HUES64 (cell line): ENCODE data around the gene KRTAP10-11.
"Not testable (repeated sequence)": the region's sequence is repeated elsewhere in the genome, so short reads cannot be mapped to it uniquely, and the experiment has no call there.

ENCODE experiments used
- H3K27ac ChIP-seq: 2 replicates; pipeline ENCODE4 v1.7.0; 2013; ENCODE audit warnings: low read depth, low read length, inconsistent platforms
- H3K27me3 ChIP-seq: 2 replicates; pipeline ENCODE4 v1.6.1; 2013; ENCODE audit warnings: mild to moderate bottlenecking, low read length; ENCODE audit not compliant: insufficient read depth
- H3K36me3 ChIP-seq: 2 replicates; pipeline ENCODE4 v1.6.1; 2013; ENCODE audit warnings: mild to moderate bottlenecking, low read length; ENCODE audit not compliant: insufficient read depth
- H3K4me1 ChIP-seq: 2 replicates; pipeline ENCODE4 v1.6.1; 2013; ENCODE audit warnings: mild to moderate bottlenecking, low read length, moderate library complexity; ENCODE audit not compliant: insufficient read depth
- H3K4me3 ChIP-seq: 2 replicates; pipeline ENCODE4 v1.5.1; 2013; ENCODE audit warnings: mild to moderate bottlenecking, low read length, moderate library complexity
- H3K9ac ChIP-seq: 2 replicates; pipeline ENCODE4 v1.6.1; 2013; ENCODE audit warnings: mild to moderate bottlenecking, low read depth, low read length
- H3K9me3 ChIP-seq: 2 replicates; pipeline ENCODE4 v1.6.1; 2013; ENCODE audit warnings: low read depth, low read length; ENCODE audit not compliant: insufficient read depth
- WGBS: fragments of 150-250, 120-280 bp; methylation state at CpG from one replicate; pipeline ENCODE4 v1.1.7; 2013; ENCODE audit warnings: missing lambda C conversion rate; 5-methylcytosine and 5-hydroxymethylcytosine counted together

The KRTAP10-11 gene

GRCh38 chr21:44616591-44616926 lies 29.7 kb upstream of the KRTAP10-11 start:
- no peaks in the 10 kb centered on the region for H3K27me3 ChIP-seq
- H3K4me3 ChIP-seq = no peak overlapping the region
- H3K9ac ChIP-seq = no peak overlapping the region
- no peaks in the 10 kb centered on the region for H3K36me3 ChIP-seq
- peaks cover 30% of the 10 kb centered on the region for H3K9me3 ChIP-seq
- H3K27ac ChIP-seq = no peak overlapping the region
- 88% methylated on average over 16 of the region's 16 CpGs for WGBS
- no peaks in the 10 kb centered on the region for H3K4me1 ChIP-seq

GRCh38 chr21:44617071-44617501 lies 29.1 kb upstream of the KRTAP10-11 start:
- H3K36me3 ChIP-seq = no peaks in the 10 kb centered on the region
- H3K4me1 ChIP-seq = no peaks in the 10 kb centered on the region
- no peaks in the 10 kb centered on the region for H3K27me3 ChIP-seq
- H3K9ac ChIP-seq = no peak overlapping the region
- H3K9me3 ChIP-seq = peaks cover 27% of the 10 kb centered on the region; the same call in 1 of the 2 replicates
- no peak overlapping the region for H3K4me3 ChIP-seq
- 72% methylated on average over 8 of the region's 8 CpGs for WGBS
- no peak overlapping the region for H3K27ac ChIP-seq

GRCh38 chr21:44618504-44618903 lies 27.7 kb upstream of the KRTAP10-11 start:
- Histone ChIP-seq H3K27me3 (no peaks in the 10 kb centered on the region), H3K4me3 (no peak overlapping the region)

GRCh38 chr21:44618909-44619308 lies 27.3 kb upstream of the KRTAP10-11 start:
- 97% methylated on average over 3 of the region's 3 CpGs for WGBS
- Histone ChIP-seq H3K9ac (no peak overlapping the region), H3K4me1 (no peaks in the 10 kb centered on the region), H3K4me3 (no peak overlapping the region), H3K9me3 (peaks cover 44% of the 10 kb centered on the region), H3K27ac (no peak overlapping the region), H3K36me3 (no peaks in the 10 kb centered on the region), H3K27me3 (no peaks in the 10 kb centered on the region)

More at GRCh38 chr21:44618504-44618903, 27.7 kb upstream of the KRTAP10-11 start:
- no peak overlapping the region for H3K9ac ChIP-seq
- H3K9me3 ChIP-seq = peaks cover 40% of the 10 kb centered on the region
- no peaks in the 10 kb centered on the region for H3K4me1 ChIP-seq
- WGBS = 70% methylated on average over 4 of the region's 4 CpGs
- H3K36me3 ChIP-seq = no peaks in the 10 kb centered on the region
- H3K27ac ChIP-seq = no peak overlapping the region

GRCh38 chr21:44619886-44620285 lies 26.3 kb upstream of the KRTAP10-11 start:
- Histone ChIP-seq H3K4me3 (no peak overlapping the region), H3K27me3 (no peaks in the 10 kb centered on the region), H3K27ac (no peak overlapping the region), H3K4me1 (no peaks in the 10 kb centered on the region), H3K36me3 (no peaks in the 10 kb centered on the region), H3K9me3 (peaks cover 53% of the 10 kb centered on the region), H3K9ac (no peak overlapping the region)
- WGBS = 94% methylated on average over 6 of the region's 6 CpGs

GRCh38 chr21:44623575-44623974 lies 22.6 kb upstream of the KRTAP10-11 start:
- H3K9ac ChIP-seq = no peak overlapping the region
- no peaks in the 10 kb centered on the region for H3K4me1 ChIP-seq
- H3K27ac ChIP-seq = no peak overlapping the region
- peaks cover 56% of the 10 kb centered on the region for H3K9me3 ChIP-seq
- H3K4me3 ChIP-seq = no peak overlapping the region
- H3K36me3 ChIP-seq = no peaks in the 10 kb centered on the region
- no peaks in the 10 kb centered on the region for H3K27me3 ChIP-seq

- Histone ChIP-seq H3K4me1 (no peaks in the 10 kb centered on the region), H3K27me3 (no peaks in the 10 kb centered on the region), H3K9ac (no peak overlapping the region), H3K4me3 (no peak overlapping the region), H3K9me3 (peaks cover 38% of the 10 kb centered on the region), H3K27ac (no peak overlapping the region), H3K36me3 (no peaks in the 10 kb centered on the region)
- 91% methylated on average over 7 of the region's 7 CpGs for WGBS
Observed at GRCh38 chr21:44625756-44626155, 20.5 kb upstream of the KRTAP10-11 start.

- no peaks in the 10 kb centered on the region for H3K27me3 ChIP-seq
- no peak overlapping the region for H3K27ac ChIP-seq
- 91% methylated on average over 10 of the region's 10 CpGs for WGBS
- no peaks in the 10 kb centered on the region for H3K4me1 ChIP-seq
- no peaks in the 10 kb centered on the region for H3K36me3 ChIP-seq
- no peak overlapping the region for H3K4me3 ChIP-seq
- no peak overlapping the region for H3K9ac ChIP-seq
- peaks cover 33% of the 10 kb centered on the region for H3K9me3 ChIP-seq
Observed at GRCh38 chr21:44626262-44626661, 20.0 kb upstream of the KRTAP10-11 start.

GRCh38 chr21:44626673-44627143 lies 19.5 kb upstream of the KRTAP10-11 start, which contains the start of gene KRTAP10-9:
TSS of gene KRTAP10-9 (plus strand) at chr21:44627093. CDS start at chr21:44627172, 79 bp downstream.
- Histone ChIP-seq H3K4me1 (no peaks in the 10 kb centered on the region), H3K9me3 (peaks cover 31% of the 10 kb centered on the region), H3K27me3 (no peaks in the 10 kb centered on the region), H3K4me3 (no peak within 1 kb of the TSS), H3K9ac (no peak within 1 kb of the TSS), H3K27ac (no peak within 1 kb of the TSS), H3K36me3 (no peaks in the 10 kb centered on the region)
- WGBS = 80% methylated on average over 7 of the region's 7 CpGs

GRCh38 chr21:44627181-44627822 lies 18.9 kb upstream of the KRTAP10-11 start:
- peaks cover 36% of the 10 kb centered on the region for H3K9me3 ChIP-seq
- not testable (repeated sequence) for H3K27me3 ChIP-seq, H3K36me3 ChIP-seq, H3K4me3 ChIP-seq, H3K9ac ChIP-seq, H3K4me1 ChIP-seq, H3K27ac ChIP-seq
- 91% methylated on average over 20 of the region's 20 CpGs for WGBS

GRCh38 chr21:44627831-44628233 lies 18.4 kb upstream of the KRTAP10-11 start:
- H3K4me1 ChIP-seq, H3K27ac ChIP-seq, H3K9ac ChIP-seq, H3K4me3 ChIP-seq, H3K27me3 ChIP-seq, H3K36me3 ChIP-seq: not testable (repeated sequence)
- 84% methylated on average over 15 of the region's 15 CpGs for WGBS
- peaks cover 32% of the 10 kb centered on the region for H3K9me3 ChIP-seq
